B cell (primary cell): ENCODE measurements around the gene CDK5RAP3.

ENCODE experiments used
- EZH2 ChIP-seq: IDR thresholded peaks from 2 replicates; pipeline ENCODE4 v1.6.1; 2012; ENCODE audit warnings: borderline replicate concordance, low read depth, mild to moderate bottlenecking, moderate library complexity, low read length; ENCODE audit not compliant: insufficient read depth, poor library complexity, severe bottlenecking
- TF ChIP-seq, protein P1 (sequence below): fragments of 200-600 bp; IDR thresholded peaks from one replicate; pipeline ENCODE4 v1.8.0; 2022; ENCODE audit warnings: antibody characterized with exemption, mild to moderate bottlenecking

DNA sequence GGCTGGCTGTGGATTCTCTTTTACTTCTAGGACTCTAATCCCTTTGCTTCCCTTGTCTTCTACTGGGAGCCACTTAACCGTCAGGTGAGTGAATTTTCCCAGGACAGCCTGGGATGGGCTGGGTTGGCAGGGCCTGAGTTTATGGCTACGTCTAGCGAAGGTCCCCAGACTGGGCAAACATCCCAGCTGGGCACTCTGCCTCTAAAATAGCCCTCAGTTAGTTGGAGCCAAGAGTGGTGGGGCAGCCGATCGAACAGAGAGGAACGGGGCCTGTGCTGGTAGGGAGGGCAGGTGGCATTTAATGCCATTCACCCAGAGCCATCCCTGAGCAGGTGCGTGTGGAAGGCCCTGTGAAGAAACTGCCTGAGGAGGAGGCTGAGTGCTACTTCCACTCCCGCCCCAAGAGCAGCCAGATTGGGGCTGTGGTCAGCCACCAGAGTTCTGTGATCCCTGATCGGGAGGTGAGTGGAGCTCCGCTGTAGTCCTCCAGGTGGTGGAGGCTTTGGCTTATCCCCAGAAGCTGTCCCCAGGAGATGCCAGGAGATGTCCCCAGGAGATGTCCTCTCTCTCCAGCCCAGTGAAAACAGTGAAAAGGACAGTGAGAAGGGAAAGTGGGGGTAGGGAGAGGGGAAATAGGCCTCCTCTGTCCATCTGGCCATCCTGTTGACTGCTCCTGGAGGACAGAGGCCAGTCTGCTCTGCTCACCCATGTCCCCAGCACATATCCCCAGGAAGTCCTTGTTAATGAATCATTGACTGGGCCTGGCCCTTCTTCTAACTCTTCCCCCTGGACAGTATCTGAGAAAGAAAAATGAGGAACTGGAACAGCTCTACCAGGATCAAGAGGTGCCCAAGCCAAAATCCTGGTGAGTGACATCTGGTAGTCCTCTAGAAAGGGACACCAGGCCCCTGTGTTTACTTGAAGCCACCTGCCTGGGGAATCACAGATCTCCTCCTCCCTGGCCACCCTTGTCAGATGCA lies 25.1 kb upstream of the CDK5RAP3 start:
- TF ChIP-seq, protein P1, sequence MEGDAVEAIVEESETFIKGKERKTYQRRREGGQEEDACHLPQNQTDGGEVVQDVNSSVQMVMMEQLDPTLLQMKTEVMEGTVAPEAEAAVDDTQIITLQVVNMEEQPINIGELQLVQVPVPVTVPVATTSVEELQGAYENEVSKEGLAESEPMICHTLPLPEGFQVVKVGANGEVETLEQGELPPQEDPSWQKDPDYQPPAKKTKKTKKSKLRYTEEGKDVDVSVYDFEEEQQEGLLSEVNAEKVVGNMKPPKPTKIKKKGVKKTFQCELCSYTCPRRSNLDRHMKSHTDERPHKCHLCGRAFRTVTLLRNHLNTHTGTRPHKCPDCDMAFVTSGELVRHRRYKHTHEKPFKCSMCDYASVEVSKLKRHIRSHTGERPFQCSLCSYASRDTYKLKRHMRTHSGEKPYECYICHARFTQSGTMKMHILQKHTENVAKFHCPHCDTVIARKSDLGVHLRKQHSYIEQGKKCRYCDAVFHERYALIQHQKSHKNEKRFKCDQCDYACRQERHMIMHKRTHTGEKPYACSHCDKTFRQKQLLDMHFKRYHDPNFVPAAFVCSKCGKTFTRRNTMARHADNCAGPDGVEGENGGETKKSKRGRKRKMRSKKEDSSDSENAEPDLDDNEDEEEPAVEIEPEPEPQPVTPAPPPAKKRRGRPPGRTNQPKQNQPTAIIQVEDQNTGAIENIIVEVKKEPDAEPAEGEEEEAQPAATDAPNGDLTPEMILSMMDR = no peak
- no peak for TF ChIP-seq EZH2
